ENCODE measurements around the gene CPSF4L.
"Not testable (repeated sequence)": the region's sequence is repeated elsewhere in the genome, so short reads cannot be mapped to it uniquely, and the experiment has no call there.

Gene CPSF4L, protein sequence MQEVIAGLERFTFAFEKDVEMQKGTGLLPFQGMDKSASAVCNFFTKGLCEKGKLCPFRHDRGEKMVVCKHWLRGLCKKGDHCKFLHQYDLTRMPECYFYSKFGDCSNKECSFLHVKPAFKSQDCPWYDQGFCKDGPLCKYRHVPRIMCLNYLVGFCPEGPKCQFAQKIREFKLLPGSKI

GRCh38 chr17:73261617-73261951 lies at the start of gene CPSF4L:
TSS of gene CPSF4L (minus strand) at chr17:73261880. CDS start at chr17:73261818, 62 bp downstream.
- DNase-seq (ENCODE audit: low spot score): no peak

- no peak for DNase-seq (ENCODE audit: low spot score)
These were observed 49.7 kb upstream of the CPSF4L start for GRCh38 chr17:73311428-73311780.

GRCh38 chr17:73309727-73310596 lies 48.3 kb upstream of the CPSF4L start:
- DNase-seq (ENCODE audit: low spot score): no peak

DNA sequence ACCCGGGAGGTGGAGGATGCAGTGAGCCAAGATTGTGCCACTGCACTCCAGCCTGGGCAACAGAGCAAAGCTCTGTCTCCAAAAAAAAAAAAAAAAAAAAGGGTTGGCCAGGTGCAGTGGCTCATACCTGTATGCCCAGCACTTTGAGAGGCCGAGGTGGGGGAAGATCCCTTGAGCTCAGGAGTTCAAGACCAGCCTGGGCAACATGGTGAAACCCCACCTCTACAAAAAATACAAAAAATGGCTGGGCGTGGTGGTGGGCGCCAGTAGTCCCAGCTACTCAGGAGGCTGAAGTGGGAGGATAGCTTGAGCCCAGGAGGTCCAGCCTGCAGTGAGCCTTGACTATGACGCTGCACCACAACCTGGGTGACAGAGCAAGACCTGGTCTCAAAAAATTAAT lies 47.3 kb upstream of the CPSF4L start:
- DNase-seq (ENCODE audit: low spot score): not testable (repeated sequence)

DNA sequence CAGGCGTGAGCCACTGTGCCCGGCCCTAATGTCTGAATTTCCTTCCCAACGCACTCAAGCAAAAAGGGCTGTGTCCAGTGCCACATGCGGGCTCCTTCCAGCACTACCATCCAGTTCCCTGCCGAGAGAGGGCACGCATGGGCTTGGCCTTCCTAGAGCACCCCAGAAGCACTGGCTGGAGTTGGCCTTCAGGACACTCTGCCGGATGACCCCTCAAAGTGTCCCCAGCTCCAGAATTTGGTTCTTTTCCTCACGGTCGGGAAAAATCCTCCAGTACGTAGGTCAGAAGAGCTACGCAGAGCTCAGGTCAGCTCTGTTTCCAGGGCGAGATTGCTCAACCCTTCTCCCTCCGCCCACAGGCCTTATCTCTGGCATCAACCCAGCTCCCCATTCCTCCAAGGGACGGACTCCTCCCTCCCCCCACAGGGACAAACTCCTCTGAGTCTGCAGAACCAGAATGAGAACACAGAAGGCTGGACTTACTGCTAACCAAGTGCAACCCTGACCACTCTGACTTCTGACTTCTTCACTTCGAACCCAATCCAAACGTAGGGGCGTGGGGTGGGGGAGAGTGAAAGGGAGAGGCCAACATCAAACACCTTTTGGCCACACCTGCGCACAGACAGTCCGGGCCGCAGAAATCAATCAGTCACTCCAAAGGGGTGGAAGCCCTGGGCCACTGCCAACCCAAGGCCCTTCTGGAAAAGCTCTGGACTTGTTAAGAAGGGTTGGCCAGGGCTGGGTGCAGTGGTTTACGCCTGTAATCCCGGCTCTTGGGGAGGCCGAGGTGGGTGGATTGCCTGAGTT lies 46.5 kb upstream of the CPSF4L start:
- no peak for DNase-seq (ENCODE audit: low spot score)

DNA sequence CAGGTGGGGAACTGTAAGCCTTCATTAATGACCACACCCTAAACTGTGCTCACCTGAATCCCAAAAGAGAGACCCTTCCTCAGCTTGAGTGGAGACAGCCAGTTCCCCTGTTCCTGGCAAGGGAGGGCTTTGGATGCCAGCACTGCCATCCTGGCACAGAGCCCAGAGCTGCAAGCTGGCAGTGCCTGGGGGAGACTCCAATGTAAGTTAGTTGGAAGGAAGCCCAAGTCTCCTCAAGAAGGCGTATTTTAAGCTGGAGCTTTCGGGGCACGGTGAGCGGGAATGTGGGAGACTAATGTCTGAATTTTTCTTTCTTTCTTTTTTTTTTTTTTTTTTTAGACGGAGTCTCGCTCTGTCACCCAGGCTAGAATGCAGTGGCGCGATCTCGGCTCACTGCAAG lies 45.5 kb upstream of the CPSF4L start:
- peak; percentile 70 for DNase-seq (ENCODE audit: low spot score)

DNA sequence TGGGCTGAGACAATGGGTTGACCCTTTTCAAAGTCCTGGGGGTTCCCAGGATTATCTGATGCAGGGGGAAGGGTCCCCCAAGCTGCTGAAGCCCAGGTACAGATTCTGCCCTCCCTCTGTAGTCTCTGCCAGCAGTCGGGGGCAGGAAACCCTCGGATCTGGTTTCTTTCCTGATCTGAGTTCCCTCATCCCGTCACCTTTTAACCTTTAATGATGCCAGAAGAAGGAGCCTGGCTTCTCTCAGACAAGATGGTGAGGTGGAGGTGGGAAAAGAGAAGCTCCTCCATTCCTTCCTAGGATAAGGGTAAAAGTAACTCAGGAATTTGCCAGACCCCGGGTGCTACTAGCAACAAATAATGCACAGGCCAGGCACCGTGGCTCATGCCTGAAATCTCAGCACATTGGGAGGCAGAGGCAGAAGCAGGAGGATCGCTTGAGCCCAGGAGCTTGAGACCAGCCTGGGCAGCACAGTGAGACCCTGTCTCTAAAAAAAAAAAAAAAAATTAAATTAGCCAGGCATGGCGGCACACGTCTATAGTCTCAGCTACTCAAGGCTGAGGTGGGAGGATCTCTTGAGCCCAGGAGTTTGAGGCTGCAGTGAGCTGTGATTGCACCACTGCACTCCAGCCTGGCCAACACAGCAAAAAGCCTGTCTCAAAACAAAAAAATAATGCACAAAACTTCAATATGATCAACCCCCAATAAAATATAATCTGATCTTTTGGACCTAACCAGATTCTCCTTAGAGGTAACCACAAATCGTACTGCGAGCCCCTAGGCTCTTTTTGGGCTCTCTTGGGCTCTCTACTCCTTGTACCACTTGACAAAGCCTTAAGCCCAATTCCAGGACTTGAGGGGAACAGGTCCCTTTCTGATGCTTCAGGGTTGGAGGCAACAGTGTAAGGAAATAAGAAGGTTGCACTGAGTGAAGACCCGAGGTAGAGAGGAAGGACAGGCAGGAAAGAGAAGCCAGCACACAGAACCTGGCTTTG lies 44.5 kb upstream of the CPSF4L start:
- no peak for DNase-seq (ENCODE audit: low spot score)

- peak; percentile 37 for DNase-seq (ENCODE audit: low spot score)
These were observed 43.5 kb upstream of the CPSF4L start for GRCh38 chr17:73304971-73305812.

GRCh38 chr17:73304438-73304837 lies 42.8 kb upstream of the CPSF4L start:
- DNase-seq (ENCODE audit: low spot score): no peak

DNA sequence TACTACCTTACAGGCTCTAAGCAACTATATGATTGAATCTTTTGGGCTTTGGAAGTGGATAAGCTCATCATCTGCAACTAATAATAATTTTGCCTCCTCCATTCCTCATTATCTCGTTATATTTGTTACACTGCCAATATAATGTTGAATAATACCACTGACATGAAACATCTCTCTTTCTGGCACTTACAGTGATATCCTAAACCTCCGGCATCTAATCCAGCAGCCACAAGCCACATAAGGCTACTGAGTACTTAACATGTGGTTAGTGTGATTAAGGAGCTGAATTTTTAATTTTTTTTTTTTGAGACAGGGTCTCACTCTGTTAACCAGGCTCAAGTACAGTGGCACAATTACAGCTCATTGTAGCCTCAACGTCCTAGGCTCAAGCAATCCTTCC lies 40.5 kb upstream of the CPSF4L start:
- DNase-seq (ENCODE audit: low spot score): no peak

DNA sequence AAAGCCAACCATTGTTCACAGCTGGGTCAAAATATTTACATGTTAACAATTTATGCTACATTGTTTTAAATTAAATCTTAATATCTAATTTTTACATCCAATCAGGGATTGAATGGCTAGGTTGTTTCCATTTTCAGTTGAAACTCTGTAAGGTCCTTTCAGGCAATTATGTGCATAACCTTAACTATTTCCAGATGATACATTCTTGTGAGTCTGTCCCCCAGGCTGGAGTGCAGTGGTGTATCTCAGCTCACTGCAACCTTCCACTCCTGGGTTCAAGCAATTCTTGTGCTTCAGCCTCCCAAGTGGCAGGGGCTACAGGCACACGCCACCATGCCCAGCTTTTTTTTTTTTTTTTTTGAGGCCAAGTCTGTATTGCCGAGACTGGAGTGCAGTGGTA lies 39.7 kb upstream of the CPSF4L start:
- DNase-seq (ENCODE audit: low spot score): no peak

DNA sequence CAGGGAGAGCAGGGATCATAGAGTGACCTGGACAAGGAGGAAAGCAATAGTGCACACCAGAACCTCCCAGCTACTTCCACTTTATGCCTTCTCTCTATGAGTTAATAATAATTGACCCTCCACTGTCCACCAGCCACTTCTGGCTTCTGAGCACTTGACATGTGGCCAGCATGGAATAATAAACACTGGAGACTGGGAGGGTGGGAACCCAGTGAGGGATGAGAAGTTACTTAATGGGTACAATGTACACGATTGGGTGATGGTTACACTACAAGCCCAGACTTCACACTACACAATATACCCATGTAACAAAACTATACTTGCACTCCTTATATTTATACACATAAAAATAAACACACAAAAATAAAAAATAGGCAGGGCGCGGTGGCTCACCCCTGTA lies 38.7 kb upstream of the CPSF4L start:
- DNase-seq (ENCODE audit: low spot score): no peak

- DNase-seq (ENCODE audit: low spot score): no peak
These were observed 36.5 kb upstream of the CPSF4L start for GRCh38 chr17:73297934-73298861.

DNA sequence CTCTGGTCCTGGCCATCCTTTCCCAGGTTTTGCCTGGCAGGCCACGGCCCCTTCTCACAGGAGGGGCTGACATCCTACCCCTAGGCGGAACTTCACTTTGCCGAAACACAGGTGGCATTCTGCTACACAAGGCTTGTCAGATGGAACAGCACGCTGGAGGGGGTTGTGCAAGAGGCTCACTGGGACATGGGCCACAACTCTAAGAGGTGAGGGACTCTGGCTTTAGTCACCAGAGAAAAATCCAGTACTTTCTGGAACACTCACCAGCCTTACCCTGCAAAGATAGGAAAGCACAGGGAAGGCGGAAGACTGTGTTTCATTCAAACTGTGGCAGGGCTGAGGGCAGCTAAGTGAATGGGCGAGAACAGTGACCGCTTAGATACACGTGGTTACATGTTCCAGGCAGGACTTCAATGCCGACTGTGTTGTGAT lies 31.8 kb upstream of the CPSF4L start:
- DNase-seq (ENCODE audit: low spot score): no peak

- DNase-seq (ENCODE audit: low spot score): no peak
These were observed 31.4 kb upstream of the CPSF4L start for GRCh38 chr17:73293031-73293430.

GRCh38 chr17:73292031-73292531 lies 30.4 kb upstream of the CPSF4L start:
- DNase-seq (ENCODE audit: low spot score): peak; percentile 61

DNA sequence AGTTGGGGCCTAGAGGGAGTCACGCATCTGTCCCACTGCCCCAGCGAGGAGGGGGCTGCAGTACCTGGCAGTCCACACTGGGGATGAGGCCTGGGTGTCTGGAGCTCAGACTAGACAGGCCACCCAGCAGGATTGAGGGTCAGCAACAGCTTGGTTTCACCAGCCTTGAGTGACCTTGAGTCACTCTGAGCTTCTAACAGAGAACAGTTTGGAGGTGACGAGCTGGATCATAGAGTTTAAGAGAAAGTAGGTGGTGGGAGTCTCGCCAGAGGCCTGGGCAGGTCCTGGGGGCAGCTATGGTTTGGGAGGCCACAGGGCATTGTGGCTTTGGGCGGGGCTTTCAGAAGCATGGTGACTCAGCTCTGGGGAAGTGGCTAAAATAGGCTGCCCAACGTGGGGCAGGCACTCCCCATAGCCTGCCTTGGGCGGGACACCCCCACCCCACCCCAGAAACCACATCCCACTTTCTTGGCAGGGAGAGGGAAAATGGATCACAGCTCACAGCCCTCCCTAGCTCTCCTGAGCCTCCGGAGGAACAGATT lies 29.7 kb upstream of the CPSF4L start:
- DNase-seq (ENCODE audit: low spot score): no peak

GRCh38 chr17:73290399-73291259 lies 28.9 kb upstream of the CPSF4L start:
- no peak for DNase-seq (ENCODE audit: low spot score)

All from globus pallidus (tissue), 1 donor.